ENCODE results near the gene KIAA1217. TPM values are rescaled to one million over a fixed set of nuclear protein-coding genes. Genes with fewer than 3 reads are reported as not detected.

The KIAA1217 gene
- total RNA-seq, 1 experiment from 2014 or later = 48.3 TPM

Small RNAs within 50 kb of the gene (microRNA-seq; reads per million reads assigned to microRNA genes)
- not detected for gene MIR603
